Sigmoid colon (tissue), 4 donors: ENCODE measurements around the gene LY86.

Experiments used
- POLR2A ChIP-seq, 2 donors: fragments of 450-650 bp; IDR thresholded peaks; one replicate each; pipeline ENCODE4 v1.6.1; 2016; ENCODE audit warnings: antibody characterized with exemption in 2 of 2, mild to moderate bottlenecking in 2 of 2, moderate library complexity in 2 of 2
- POLR2AphosphoS5 ChIP-seq, 4 donors: sonication (generic); formaldehyde crosslinking; IDR thresholded peaks; one replicate each; pipeline ENCODE4 v1.6.1; 2017; ENCODE audit warnings: antibody characterized with exemption in 4 of 4
- TF ChIP-seq, protein P1 (sequence below), 4 experiments: fragments of 450-650 bp in 3 of 4; fragments of 200-600 bp in 1 of 4; IDR thresholded peaks; one replicate each; pipeline ENCODE4 v1.5.1; 2016 to 2019; ENCODE audit warnings: antibody characterized with exemption in 4 of 4, mild to moderate bottlenecking in 3 of 4, moderate library complexity in 2 of 4

DNA sequence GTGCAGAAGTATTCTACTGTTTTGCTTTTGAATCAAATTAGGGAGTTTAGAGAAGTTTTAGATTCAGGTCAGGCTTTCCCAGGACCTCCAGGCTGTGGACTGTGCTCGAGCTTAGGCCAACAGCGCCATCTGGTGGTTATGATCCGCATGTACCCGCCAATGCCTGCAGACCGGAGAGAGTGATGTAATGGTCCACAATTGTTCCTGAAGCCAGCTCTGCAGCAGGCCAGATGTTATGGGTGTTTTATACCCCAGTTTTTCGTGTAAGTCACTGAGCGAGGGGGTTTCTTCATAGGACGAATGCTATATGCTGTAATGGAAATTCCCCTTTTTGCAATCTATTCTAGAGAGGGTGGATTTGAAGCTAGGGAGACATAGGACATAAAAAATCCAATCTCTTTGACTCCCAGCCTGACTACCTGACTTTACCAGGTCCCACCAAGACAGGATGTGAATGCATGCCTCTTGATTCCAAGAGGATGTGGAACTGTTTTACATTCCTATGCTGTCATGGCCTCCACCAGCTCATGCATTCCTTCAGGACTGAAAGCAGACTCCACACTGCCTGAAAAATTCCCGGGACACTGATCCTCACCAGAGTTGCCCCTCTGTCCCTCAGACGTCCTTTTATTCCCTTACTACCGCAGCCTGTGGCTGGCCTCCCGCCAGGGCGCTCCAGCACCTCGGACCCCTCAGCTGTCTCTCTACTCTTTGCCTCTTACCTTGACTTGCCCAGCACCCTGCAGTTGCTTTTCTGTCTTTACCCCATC is 41.2 kb upstream of the LY86 start:
- TF ChIP-seq, protein P1, sequence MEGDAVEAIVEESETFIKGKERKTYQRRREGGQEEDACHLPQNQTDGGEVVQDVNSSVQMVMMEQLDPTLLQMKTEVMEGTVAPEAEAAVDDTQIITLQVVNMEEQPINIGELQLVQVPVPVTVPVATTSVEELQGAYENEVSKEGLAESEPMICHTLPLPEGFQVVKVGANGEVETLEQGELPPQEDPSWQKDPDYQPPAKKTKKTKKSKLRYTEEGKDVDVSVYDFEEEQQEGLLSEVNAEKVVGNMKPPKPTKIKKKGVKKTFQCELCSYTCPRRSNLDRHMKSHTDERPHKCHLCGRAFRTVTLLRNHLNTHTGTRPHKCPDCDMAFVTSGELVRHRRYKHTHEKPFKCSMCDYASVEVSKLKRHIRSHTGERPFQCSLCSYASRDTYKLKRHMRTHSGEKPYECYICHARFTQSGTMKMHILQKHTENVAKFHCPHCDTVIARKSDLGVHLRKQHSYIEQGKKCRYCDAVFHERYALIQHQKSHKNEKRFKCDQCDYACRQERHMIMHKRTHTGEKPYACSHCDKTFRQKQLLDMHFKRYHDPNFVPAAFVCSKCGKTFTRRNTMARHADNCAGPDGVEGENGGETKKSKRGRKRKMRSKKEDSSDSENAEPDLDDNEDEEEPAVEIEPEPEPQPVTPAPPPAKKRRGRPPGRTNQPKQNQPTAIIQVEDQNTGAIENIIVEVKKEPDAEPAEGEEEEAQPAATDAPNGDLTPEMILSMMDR (IDR thresholded peaks at IDR 0.05), result peak; percentile 40 to 90 (median 85)
- TF ChIP-seq POLR2A (IDR thresholded peaks at IDR 0.05) (no peak), POLR2AphosphoS5 (IDR thresholded peaks at IDR 0.05) (no peak)
